HG03025 (cell line): ENCODE results near the gene SMR3B.

ENCODE experiments used
- ATAC-seq: cut with Tn5 transposase; IDR thresholded peaks from one replicate; pipeline ENCODE4 v1.9.1; 2021; ENCODE audit warnings: mild to moderate bottlenecking, moderate library complexity; ENCODE audit not compliant: unreplicated experiment, low FRiP score

Gene SMR3B

GRCh38 chr4:70382691-70383181 is at the start of gene SMR3B:
Gene SMR3B, plus strand, starts transcription at chr4:70383131. Its CDS starts 1,380 bp downstream, at chr4:70384511.
- no peak for ATAC-seq

- ATAC-seq = no peak
Observed at GRCh38 chr4:70334681-70335080, 48.2 kb upstream of the SMR3B start, which contains the start of gene CABS1. Gene CABS1, plus strand, starts transcription at chr4:70334981. Its CDS starts 59 bp downstream, at chr4:70335040.

DNA sequence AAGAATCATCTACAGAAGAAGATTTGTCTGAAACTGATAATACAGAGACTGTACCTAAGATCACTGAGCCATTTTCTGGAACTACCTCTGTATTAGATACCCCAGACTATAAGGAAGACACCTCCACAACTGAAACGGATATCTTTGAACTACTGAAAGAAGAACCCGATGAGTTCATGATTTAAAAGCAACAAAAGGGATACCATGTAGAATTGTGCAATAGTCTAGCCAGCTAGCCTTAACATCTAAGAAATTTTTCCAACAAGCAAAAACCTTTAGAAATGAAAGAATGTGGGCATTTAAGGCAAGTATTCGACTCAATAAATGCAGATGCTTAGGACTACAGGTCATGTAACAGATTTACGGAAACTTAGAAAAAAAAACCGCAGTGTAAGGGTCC is 46.9 kb upstream of the SMR3B start:
- ATAC-seq = no peak

- no peak for ATAC-seq
Observed at GRCh38 chr4:70337886-70338420, 45.0 kb upstream of the SMR3B start.

- ATAC-seq = no peak
Observed at GRCh38 chr4:70356185-70356584, 26.7 kb upstream of the SMR3B start.

DNA sequence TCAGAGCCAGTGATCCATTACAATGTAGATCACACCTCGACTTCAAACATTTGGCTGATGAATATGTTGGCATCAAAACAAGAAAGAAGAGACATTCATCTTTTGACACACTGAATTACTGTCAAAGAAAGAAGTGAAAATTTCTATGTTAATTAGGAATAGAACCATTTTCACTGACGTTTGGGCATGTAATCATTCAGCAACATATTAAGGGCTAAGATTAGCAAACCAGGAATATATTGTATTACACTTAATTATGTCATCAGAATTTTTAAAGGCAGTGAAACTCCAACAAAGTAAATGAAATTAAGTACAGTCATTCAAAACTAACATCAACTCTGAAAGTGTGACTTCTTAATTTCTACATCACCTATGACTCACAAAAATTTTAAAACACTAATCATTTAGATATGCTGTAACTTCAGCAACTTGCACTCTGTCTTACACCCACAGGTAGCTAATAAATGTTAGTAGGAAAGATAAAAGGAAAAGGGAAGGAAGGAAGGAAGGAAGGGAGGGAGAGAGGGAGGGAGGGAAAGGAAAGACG is 23.7 kb upstream of the SMR3B start:
- ATAC-seq = no peak

- no peak for ATAC-seq
Observed at GRCh38 chr4:70360460-70360859, 22.5 kb upstream of the SMR3B start, which contains the start of gene SMR3A. Gene SMR3A, plus strand, starts transcription at chr4:70360760. Its CDS starts 1,356 bp downstream, at chr4:70362116.

DNA sequence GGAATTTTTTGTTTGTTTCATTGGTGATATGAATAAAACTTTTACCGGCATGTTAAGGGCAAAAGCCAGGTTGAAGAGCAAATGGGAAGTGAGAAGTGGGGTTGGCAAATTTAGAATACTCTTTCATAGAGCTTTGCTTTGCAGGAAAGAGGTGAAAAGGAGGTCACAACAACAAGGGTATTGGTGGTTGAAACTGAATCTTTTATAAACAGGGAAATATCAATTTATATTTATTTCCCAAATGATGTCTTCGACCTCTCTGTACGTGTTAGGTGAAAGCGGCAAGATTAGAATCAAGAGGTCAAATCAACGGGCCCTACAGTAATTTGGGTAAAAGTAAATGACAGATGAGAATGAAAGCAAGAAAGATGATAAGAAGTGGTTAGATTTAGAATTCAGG is 18.9 kb upstream of the SMR3B start:
- ATAC-seq = no peak

DNA sequence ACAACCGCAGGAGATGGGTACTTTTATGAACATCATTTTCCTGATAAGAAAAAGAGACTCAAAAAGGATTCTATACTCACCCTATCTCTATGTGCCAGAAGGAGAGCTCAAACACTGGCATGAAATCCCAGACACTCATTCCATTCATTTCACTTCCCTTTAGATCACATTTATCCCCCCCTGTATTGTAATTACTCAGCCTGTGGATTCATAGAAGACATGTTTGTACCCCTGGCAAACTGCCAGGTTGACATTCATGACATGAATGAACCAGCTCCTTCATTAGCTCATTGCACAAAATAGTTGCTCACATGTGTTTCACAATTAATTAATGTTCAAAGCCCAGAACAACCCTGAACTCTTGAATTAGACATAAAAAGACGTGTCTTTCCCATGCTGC is 17.5 kb upstream of the SMR3B start:
- no peak for ATAC-seq

GRCh38 chr4:70367813-70368212 is 15.1 kb upstream of the SMR3B start:
- no peak for ATAC-seq

DNA sequence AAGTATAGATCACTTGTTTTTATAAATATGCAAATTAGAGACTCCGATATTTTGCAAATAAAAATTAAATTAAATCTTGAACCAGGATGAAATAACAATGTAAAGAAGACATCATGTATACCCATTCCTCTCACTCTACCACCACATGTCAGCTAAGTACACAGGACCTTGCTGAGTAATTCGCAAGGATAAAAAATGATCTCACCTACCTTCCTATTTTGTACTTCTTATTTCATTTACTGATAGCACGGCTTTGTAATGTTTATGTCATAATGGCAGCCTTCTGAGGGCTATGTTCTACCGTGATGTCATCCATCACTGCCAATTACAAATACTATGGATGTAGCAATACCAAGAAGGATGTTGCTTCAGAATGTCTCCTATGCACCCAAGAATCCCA is 10.9 kb upstream of the SMR3B start:
- no peak for ATAC-seq

DNA sequence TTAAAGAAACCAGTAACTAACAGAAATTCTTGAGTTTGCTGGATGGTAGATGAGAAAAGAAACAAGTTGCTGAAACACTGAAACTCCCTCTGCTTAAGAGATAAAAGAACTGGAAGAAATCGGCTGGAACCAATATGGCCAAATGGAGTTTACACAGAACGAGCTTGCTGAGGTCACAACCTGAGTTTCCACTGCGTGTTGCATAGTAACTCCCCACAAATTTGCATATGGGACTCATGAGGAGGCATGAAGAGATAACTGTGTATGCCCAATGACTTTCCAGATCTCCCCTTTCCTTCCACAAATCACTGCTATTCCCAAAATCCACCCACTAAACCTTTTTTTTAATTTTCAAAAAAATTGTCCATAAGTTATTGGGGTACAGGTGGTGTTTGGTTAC is 10.2 kb upstream of the SMR3B start:
- ATAC-seq = no peak

DNA sequence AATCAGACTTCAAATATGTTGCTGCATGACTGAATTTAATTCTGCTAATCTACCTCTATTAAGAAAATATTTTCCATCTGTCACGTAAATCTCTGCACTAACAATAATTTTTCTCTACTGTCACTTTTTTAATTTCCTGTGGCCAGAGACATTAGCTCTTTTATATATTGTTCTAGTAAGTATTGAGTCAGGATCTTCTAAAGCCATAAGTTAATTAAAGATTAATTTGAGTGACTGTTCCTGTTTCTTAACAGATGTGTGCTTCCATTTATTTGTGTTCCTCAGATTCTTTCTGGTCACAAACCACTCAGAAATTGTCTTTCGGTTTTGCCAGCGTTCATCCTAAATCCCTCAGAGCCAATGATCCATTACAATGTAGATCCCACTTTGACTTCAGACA is 2.4 kb upstream of the SMR3B start:
- ATAC-seq = no peak

DNA sequence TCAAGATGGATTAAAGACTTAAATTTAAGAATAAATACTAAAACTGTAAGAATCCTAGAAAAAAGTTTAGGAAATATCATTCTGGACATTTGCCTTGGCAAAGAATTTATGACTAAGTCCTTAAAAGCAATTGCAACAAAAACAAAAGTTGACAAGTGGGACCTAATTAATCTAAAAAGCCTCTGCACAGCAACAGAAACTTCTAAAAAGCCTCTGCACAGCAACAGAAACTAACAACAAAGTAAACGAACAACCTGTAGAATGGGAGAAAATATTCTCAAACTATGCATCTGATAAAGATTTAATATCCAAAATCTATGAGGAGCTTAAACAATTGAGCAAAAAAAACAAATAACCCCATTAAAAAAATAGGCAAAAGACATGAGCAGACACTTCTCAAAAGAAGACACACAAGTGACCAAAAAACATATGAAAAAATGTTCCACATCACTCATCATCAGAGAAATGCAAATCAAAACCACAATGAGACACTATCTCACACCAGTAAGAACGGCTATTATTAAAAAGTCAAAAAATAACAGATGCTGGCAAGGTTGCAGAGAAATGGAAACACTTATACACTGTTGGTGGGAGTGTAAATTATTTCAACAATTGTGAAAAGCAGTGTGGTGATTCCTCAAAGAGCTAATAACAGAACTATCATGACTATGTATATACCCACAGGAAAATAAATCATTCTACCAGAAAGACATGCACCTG is 9.3 kb downstream of the SMR3B start:
- ATAC-seq = peak; percentile 66

DNA sequence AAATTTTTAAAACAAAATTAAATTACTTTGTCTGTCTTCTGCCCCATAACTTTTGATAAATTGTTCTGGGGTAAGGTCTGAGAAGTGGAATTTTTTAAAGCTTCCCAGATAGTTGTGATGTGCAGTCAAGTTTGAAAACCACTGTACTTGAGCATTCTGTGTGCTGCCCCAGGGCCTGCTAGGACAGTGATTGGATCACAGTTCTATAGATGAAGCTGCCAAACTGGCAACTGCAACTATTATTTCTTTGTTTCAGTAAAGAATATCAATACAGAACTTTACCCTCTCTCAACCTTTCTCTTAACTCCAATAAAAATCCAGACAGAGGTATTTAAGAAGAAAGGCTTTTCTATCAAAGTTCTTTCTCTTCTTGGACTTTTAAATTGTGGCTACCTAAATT is 14.6 kb downstream of the SMR3B start, which contains the start of gene OPRPN:
Gene OPRPN (plus strand): TSS at position 361 of the 400 bp plus-strand sequence. CDS start 1,346 bp downstream, outside the sequence.
- no peak for ATAC-seq

GRCh38 chr4:70399319-70399718 is 16.4 kb downstream of the SMR3B start:
- ATAC-seq = no peak

GRCh38 chr4:70402762-70403161 is 19.8 kb downstream of the SMR3B start:
- ATAC-seq = peak; percentile 52

- no peak for ATAC-seq
Observed at GRCh38 chr4:70405765-70406164, 22.8 kb downstream of the SMR3B start.

GRCh38 chr4:70425306-70425705 is 42.4 kb downstream of the SMR3B start:
- no peak for ATAC-seq

DNA sequence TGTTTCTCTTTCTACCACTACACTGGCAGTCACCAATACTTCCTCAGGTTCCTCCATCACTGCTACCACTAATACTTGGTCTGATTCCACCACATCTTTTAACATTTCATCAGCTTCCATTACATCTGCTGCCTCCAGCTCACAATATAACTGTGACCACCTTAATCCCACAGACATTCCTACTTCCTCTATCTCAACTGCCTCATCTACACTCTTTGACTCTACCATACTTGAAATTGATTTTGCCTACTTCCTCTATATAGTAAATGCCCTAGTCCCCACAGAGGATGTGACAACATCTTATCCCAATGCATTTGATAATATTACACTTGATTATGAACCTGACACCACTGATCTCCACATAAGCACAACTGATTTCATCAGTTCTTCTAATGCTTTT is 43.9 kb downstream of the SMR3B start:
- no peak for ATAC-seq

DNA sequence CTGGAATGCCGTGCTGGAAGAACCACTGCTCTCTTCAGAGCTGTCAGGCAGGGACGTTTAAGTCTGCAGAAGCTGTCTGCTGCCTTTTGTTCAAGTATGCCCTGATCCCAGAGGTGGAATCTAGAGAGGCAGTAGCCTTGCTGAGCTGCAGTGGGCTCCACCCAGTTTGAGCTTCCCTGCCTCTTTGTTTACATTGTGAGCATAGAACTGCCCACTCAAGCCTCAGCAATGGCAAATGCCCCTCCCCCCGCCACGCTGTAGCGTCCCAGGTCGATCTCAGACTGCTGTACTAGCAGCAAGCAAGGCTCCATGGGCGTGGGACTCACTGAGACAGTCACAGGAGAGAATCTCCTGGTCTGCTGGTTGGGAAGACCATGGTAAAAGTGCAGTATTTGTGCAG is 54.3 kb downstream of the SMR3B start:
- ATAC-seq = no peak
